GM12878 (cell line): Measurements from ENCODE around the gene NCKIPSD. TPM values are rescaled to one million over a fixed set of nuclear protein-coding genes. Genes with fewer than 3 reads are reported as not detected.

Source experiments
- ATAC-seq: fragments of 200-7000 bp; cut with Tn5 transposase; 3 replicates; pipeline ENCODE4 v1.9.1; 2020; ENCODE audit warnings: mild to moderate bottlenecking, moderate library complexity
- BruUV-seq: library from RNA; stranded (reverse); fragments of 400-500 nt; replicated peaks from 2 replicates; lab custom pipeline; 2021; lab: Mats Ljungman, UMichigan
- CTCF ChIA-PET: fragments of 300-600 bp; sonication (Branson Sonifier 250); formaldehyde crosslinking; extraction: SDS; loops from one replicate; lab custom pipeline; 2021; ENCODE audit warnings: inconsistent platforms; lab: Yijun Ruan, JAX
- POLR2A ChIA-PET: fragments of 350-600 bp; formaldehyde crosslinking; extraction: SDS; loops from one replicate; lab custom pipeline; 2021; ENCODE audit warnings: inconsistent platforms; lab: Charles Lee
- RAD21 ChIA-PET: fragments of 300-600 bp; sonication (Branson Sonifier 250); formaldehyde crosslinking; loops from one replicate; lab custom pipeline; 2023; ENCODE audit warnings: antibody characterized with exemption; ENCODE audit not compliant: unreplicated experiment; lab: Charles Lee
- SMC1A ChIA-PET: fragments of 300-600 bp; sonication (Branson Sonifier 250); formaldehyde crosslinking; loops from one replicate; lab custom pipeline; 2023; ENCODE audit not compliant: unreplicated experiment, uncharacterized antibody; lab: Charles Lee
- DNase-seq: peaks from one replicate; pipeline ENCODE4 v3.0.0-alpha.2; 2011; ENCODE audit warnings: low read depth, low spot score
- FAIRE-seq: peaks from 3 replicates; lab custom pipeline; 2011; peaks lifted over from hg19 to GRCh38; lab: Jason Lieb, UNC
- H2AFZ ChIP-seq: 2 replicates; pipeline ENCODE4 v1.6.0; 2011; ENCODE audit warnings: low read depth, low read length, control low read depth; ENCODE audit not compliant: control insufficient read depth
- H3K27ac ChIP-seq: 2 replicates; pipeline ENCODE4 v1.5.1; 2011; ENCODE audit warnings: control low read depth; ENCODE audit not compliant: control insufficient read depth, insufficient read depth
- H3K27me3 ChIP-seq, 2 experiments: replicated peaks in 1 of 2; 2 replicates each; pipeline versions ENCODE4 v1.6.0 to v1.6.1; 2011; ENCODE audit warnings: low read length in 1 of 2; ENCODE audit not compliant: control insufficient read depth in 2 of 2, insufficient read depth in 2 of 2
- H3K36me3 ChIP-seq, 2 experiments: 2 replicates each; pipeline ENCODE4 v1.5.1; 2011; ENCODE audit warnings: low read length in 1 of 2; ENCODE audit not compliant: control insufficient read depth in 2 of 2, insufficient read depth in 2 of 2
- H3K4me1 ChIP-seq: 2 replicates; pipeline ENCODE4 v1.6.1; 2011; ENCODE audit warnings: mild to moderate bottlenecking, low read length, moderate library complexity, mixed read lengths; ENCODE audit not compliant: control insufficient read depth, insufficient read depth
- H3K4me2 ChIP-seq: 2 replicates; pipeline ENCODE4 v1.6.0; 2011; ENCODE audit warnings: control low read depth; ENCODE audit not compliant: control insufficient read depth, insufficient read depth
- H3K4me3 ChIP-seq: fragments of 200-600 bp; sonication (generic); 2 replicates; pipeline ENCODE4 v1.5.1; 2016
- H3K79me2 ChIP-seq: 2 replicates; pipeline ENCODE4 v1.6.0; 2011; ENCODE audit warnings: low read length; ENCODE audit not compliant: control insufficient read depth, insufficient read depth
- H3K9ac ChIP-seq: 2 replicates; pipeline ENCODE4 v1.8.0; 2011; ENCODE audit warnings: low read length, control low read depth, mixed read lengths; ENCODE audit not compliant: control insufficient read depth, insufficient read depth
- H3K9me3 ChIP-seq: replicated peaks from 3 replicates; pipeline ENCODE4 v1.5.1; 2011; ENCODE audit warnings: mild to moderate bottlenecking, low read length; ENCODE audit not compliant: control insufficient read depth, insufficient read depth
- H4K20me1 ChIP-seq: 2 replicates; pipeline ENCODE4 v1.6.0; 2011; ENCODE audit not compliant: control insufficient read depth, insufficient read depth
- BMI1 ChIP-seq: fragments of 450-650 bp; IDR thresholded peaks from 2 replicates; pipeline ENCODE4 v1.6.1; 2016; ENCODE audit warnings: mild to moderate bottlenecking, moderate library complexity, borderline replicate concordance
- CEBPB ChIP-seq, 2 experiments: fragments of 150-350 bp in 1 of 2; IDR thresholded peaks; 2 replicates each; pipeline ENCODE4 v1.6.1; 2012 to 2014; ENCODE audit warnings: low read depth in 2 of 2, low read length in 2 of 2, borderline replicate concordance in 1 of 2, inconsistent platforms in 1 of 2
- ELK1 ChIP-seq: IDR thresholded peaks from 2 replicates; pipeline ENCODE4 v1.6.1; 2012; ENCODE audit warnings: low read depth, low read length, improper control_type of control experiment
- ETV6 ChIP-seq, 2 experiments: fragments of 450-650 bp in 1 of 2; IDR thresholded peaks in 1 of 2; conservative IDR thresholded peaks in 1 of 2; 2 replicates each; pipeline ENCODE4 v1.6.1; 2014; ENCODE audit warnings: antibody characterized with exemption in 1 of 2, borderline replicate concordance in 1 of 2, low read depth in 1 of 2, mild to moderate bottlenecking in 1 of 2, moderate library complexity in 1 of 2
- GABPA ChIP-seq: IDR thresholded peaks from 2 replicates; pipeline ENCODE4 v1.6.1; 2014; ENCODE audit warnings: antibody characterized with exemption, low read depth, mild to moderate bottlenecking, inconsistent platforms
- HDGF ChIP-seq: fragments of 450-650 bp; IDR thresholded peaks from 2 replicates; pipeline ENCODE4 v1.6.1; 2016; ENCODE audit warnings: antibody characterized with exemption
- HSF1 ChIP-seq: fragments of 150-350 bp; IDR thresholded peaks from 2 replicates; pipeline ENCODE4 v1.6.1; 2014; ENCODE audit warnings: mild to moderate bottlenecking, low read depth, low read length
- IKZF1 ChIP-seq: fragments of 450-650 bp; conservative IDR thresholded peaks from 2 replicates; pipeline ENCODE4 v1.6.1; 2017; ENCODE audit warnings: antibody characterized with exemption, mild to moderate bottlenecking
- IRF3 ChIP-seq: fragments of 450-650 bp; IDR thresholded peaks from 2 replicates; pipeline ENCODE4 v1.6.1; 2014; ENCODE audit warnings: mild to moderate bottlenecking
- JUNB ChIP-seq: IDR thresholded peaks from 2 replicates; pipeline ENCODE4 v1.6.1; 2016; ENCODE audit warnings: antibody characterized with exemption, mild to moderate bottlenecking
- KLF5 ChIP-seq: fragments of 450-650 bp; IDR thresholded peaks from 2 replicates; pipeline ENCODE4 v1.6.1; 2014; ENCODE audit warnings: mild to moderate bottlenecking; ENCODE audit not compliant: partially characterized antibody
- MXI1 ChIP-seq: fragments of 150-350 bp; IDR thresholded peaks from 2 replicates; pipeline ENCODE4 v1.6.1; 2011; ENCODE audit warnings: low read depth, mild to moderate bottlenecking, inconsistent platforms, low read length, improper control_type of control experiment
- NFYA ChIP-seq: IDR thresholded peaks from 2 replicates; pipeline ENCODE4 v1.6.1; 2011; ENCODE audit warnings: low read depth, mild to moderate bottlenecking, low read length, improper control_type of control experiment, borderline replicate concordance
- SPI1 ChIP-seq: IDR thresholded peaks from 2 replicates; pipeline ENCODE4 v1.6.1; 2011; ENCODE audit warnings: low read depth, mild to moderate bottlenecking, low read length, moderate library complexity, borderline replicate concordance; ENCODE audit not compliant: insufficient read depth
- STAT1 ChIP-seq: fragments of 450-650 bp; conservative IDR thresholded peaks from 2 replicates; pipeline ENCODE4 v1.6.1; 2014; ENCODE audit warnings: antibody characterized with exemption, mild to moderate bottlenecking
- YBX1 ChIP-seq: fragments of 450-650 bp; IDR thresholded peaks from 2 replicates; pipeline ENCODE4 v1.6.1; 2016; ENCODE audit warnings: antibody characterized with exemption
- ZBTB33 ChIP-seq: fragments of 450-650 bp; IDR thresholded peaks from 2 replicates; pipeline ENCODE4 v1.6.1; 2017; ENCODE audit warnings: mild to moderate bottlenecking
- WGBS: methylation state at CpG from one replicate; pipeline ENCODE4 v1.1.6; 2016; ENCODE audit warnings: low lambda C conversion rate; ENCODE audit not compliant: insufficient replicate concordance, insufficient coverage; ENCODE audit errors: missing lambda C conversion rate; 5-methylcytosine and 5-hydroxymethylcytosine counted together
- in situ Hi-C: fragments of 300-500 bp; cut with MboI; formaldehyde crosslinking; loops from 9 replicates; pipeline ENCODE4 v1.14.3; 2018; ENCODE audit warnings: mixed read lengths
- intact Hi-C: fragments of 100-400 bp; cut with micrococcal nuclease; formaldehyde crosslinking; loops from one replicate; pipeline ENCODE4 v1.14.2; 2022; ENCODE audit not compliant: unreplicated experiment
- polyA plus RNA-seq, 11 experiments: library from polyadenylated mRNA; depleted of rRNA in 4 of 11; unstranded in 6 of 11; stranded (reverse) in 5 of 11; fragments of >200 nt; fragmentation: Nextera tagmentation in 4 of 11; fragmentation: Illumina TruSeq in 1 of 11; extraction: Ambion mirVana in 4 of 11; extraction: Trizol in 1 of 11; gene quantifications; 1 replicate in 1 of 11; 2 replicates in 10 of 11; pipeline versions ENCODE4 v1.2.1 to v1.2.3, GENCODE V29; 2011 to 2016; ENCODE audit warnings: inconsistent platforms in 2 of 11, missing spikeins in 2 of 11, low read depth in 1 of 11
- total RNA-seq, 4 experiments: library from RNA; depleted of rRNA in 3 of 4; stranded (reverse); fragments of >200 nt in 3 of 4; fragmentation: Illumina TruSeq in 1 of 4; extraction: Trizol in 1 of 4; gene quantifications; 2 replicates each; pipeline versions ENCODE4 v1.2.1 to v1.2.3, GENCODE V29; 2013 to 2021

Gene NCKIPSD
- total and polyA plus RNA-seq, 10 of the 15 experiments (the other 5 are each of a cell fraction or from before 2014, with no cell fraction given) = 0.93 to 31.6 (median 15.2) TPM

GRCh38 chr3:48662753-48663488, 22.8 kb downstream of the NCKIPSD start, which contains the start of gene CELSR3:
Gene CELSR3, minus strand, starts transcription at chr3:48662886. Its CDS starts 252 bp downstream, at chr3:48662634.
- Histone ChIP-seq H3K4me3 (peak within 1 kb of the TSS; percentile 74), H3K79me2 (no peaks in the 10 kb centered on the region), H3K27me3 (peaks cover 0 to 3% of the 10 kb centered on the region in 2 experiments; a peak in 1 of 4 replicates), H3K27ac (peak within 1 kb of the TSS; percentile 46; the same call in 1 of the 2 replicates), H3K36me3 (no peaks in the 10 kb centered on the region), H3K4me1 (peaks cover 9% of the 10 kb centered on the region), H4K20me1 (no peaks in the 10 kb centered on the region), H3K4me2 (peak within 1 kb of the TSS; percentile 99), H3K9me3 (no peaks in the 10 kb centered on the region; the same call in 1 of the 3 replicates), H3K9ac (peak within 1 kb of the TSS; percentile 56), H2AFZ (peak within 1 kb of the TSS; percentile 88)
- BruUV-seq = no TSS peak
- ATAC-seq = peak; percentile 54
- in situ Hi-C loops (no loop called here), intact Hi-C loops (loop anchor here (2.0 kb wide), 1 partner anchor 28 kb away; the partner anchor contains the start of gene SLC26A6)
- POLR2A ChIA-PET = interaction anchor here (0.5 to 1.1 kb wide), 3 partner anchors 106 to 431 kb away, joined by 3 to 5 read pairs (median 3); partner anchors contain the start of genes PFKFB4 and QRICH1
- RAD21 ChIA-PET = interaction anchor here (0.6 to 1.1 kb wide), 2 partner anchors 28 to 222 kb away, joined by 3 read pairs; partner anchors contain the start of genes CCDC51, SLC26A6 and TMA7
- CTCF ChIA-PET = interaction anchor here (0.6 to 2.2 kb wide), 5 partner anchors 21 to 159 kb away, joined by 3 to 10 read pairs (median 3); partner anchors contain the start of genes SHISA5 and SLC26A6
- SMC1A ChIA-PET = interaction anchor here (1.3 to 1.4 kb wide), 2 partner anchors 21 to 105 kb away, joined by 4 read pairs; no protein-coding TSS in a partner anchor
- FAIRE-seq = no peak
- WGBS = under 1% methylated on average over 27 of the region's 52 CpGs
- DNase-seq = peak; percentile 33
- TF ChIP-seq ZBTB33 (no peak), KLF5 (peak; percentile 80), STAT1 (no peak), HDGF (no peak), ELK1 (no peak), JUNB (no peak), IKZF1 (no peak), HSF1 (no peak), NFYA (no peak), CEBPB (IDR thresholded peaks at IDR 0.05; ENCODE audit: borderline replicate concordance in 1 of 2, low read depth in 2 of 2, low read length in 2 of 2) (no peak), BMI1 (no peak), SPI1 (no peak), MXI1 (no peak), IRF3 (no peak), ETV6 (conservative IDR thresholded peaks at IDR 0.05 in 1 of 2, IDR thresholded peaks at IDR 0.05 in 1 of 2; ENCODE audit: borderline replicate concordance in 1 of 2, low read depth in 1 of 2) (no peak), GABPA (no peak), YBX1 (no peak)
